Natural killer cell (primary cell): Measurements from ENCODE around the gene FER. TPM values are rescaled to one million over a fixed set of nuclear protein-coding genes. Genes with fewer than 3 reads are reported as not detected.

Experiments
- ATAC-seq, 3 donors: fragments of 150-1000 bp in 2 of 3; fragments of 200-7000 bp in 1 of 3; cut with Tn5 transposase; 1 replicate in 1 of 3; 2 replicates in 2 of 3; pipeline ENCODE4 v1.10.0; 2021; ENCODE audit warnings: mild to moderate bottlenecking in 2 of 3, moderate library complexity in 2 of 3
- DNase-seq, 2 donors: peaks; one replicate each; pipeline versions ENCODE4 v3.0.0 to v3.0.0-alpha.2; 2013 to 2021; ENCODE audit warnings: mixed read lengths in 1 of 2
- H3K27ac ChIP-seq: one replicate; pipeline ENCODE4 v1.5.1; 2013; ENCODE audit warnings: mild to moderate bottlenecking, low read length
- H3K27me3 ChIP-seq: one replicate; pipeline ENCODE4 v1.6.1; 2013; ENCODE audit warnings: low read length; ENCODE audit not compliant: control insufficient read depth, insufficient read depth
- H3K36me3 ChIP-seq: one replicate; pipeline ENCODE4 v1.6.1; 2013; ENCODE audit warnings: low read length; ENCODE audit not compliant: control insufficient read depth, insufficient read depth
- H3K4me1 ChIP-seq: one replicate; pipeline ENCODE4 v1.6.1; 2013; ENCODE audit warnings: low read length; ENCODE audit not compliant: control insufficient read depth, insufficient read depth
- H3K4me3 ChIP-seq: one replicate; pipeline ENCODE4 v1.5.1; 2013; ENCODE audit warnings: low read length
- H3K9me3 ChIP-seq: one replicate; pipeline ENCODE4 v1.6.1; 2013; ENCODE audit warnings: low read length; ENCODE audit not compliant: control insufficient read depth, insufficient read depth
- H3K27ac Mint-ChIP-seq, 2 donors: one replicate each; pipeline ENCODE4 v1.8.0; 2022; ENCODE audit warnings: mild to moderate bottlenecking in 2 of 2, mixed read lengths in 2 of 2, moderate library complexity in 1 of 2
- H3K27me3 Mint-ChIP-seq, 2 donors: one replicate each; pipeline ENCODE4 v1.8.0; 2022; ENCODE audit warnings: low read depth in 2 of 2, mixed read lengths in 2 of 2
- H3K36me3 Mint-ChIP-seq: one replicate; pipeline ENCODE4 v1.8.0; 2022; ENCODE audit warnings: mixed read lengths
- H3K4me1 Mint-ChIP-seq, 2 donors: one replicate each; pipeline ENCODE4 v1.8.0; 2022; ENCODE audit warnings: mixed read lengths in 2 of 2
- H3K4me3 Mint-ChIP-seq: one replicate; pipeline ENCODE4 v1.8.0; 2022; ENCODE audit warnings: mild to moderate bottlenecking, moderate library complexity, mixed read lengths
- H3K9me3 Mint-ChIP-seq, 2 donors: one replicate each; pipeline ENCODE4 v1.8.0; 2022; ENCODE audit warnings: mixed read lengths in 2 of 2
- WGBS: methylation state at CpG from one replicate; pipeline ENCODE4 v1.1.7; 2013; ENCODE audit warnings: missing lambda C conversion rate; ENCODE audit not compliant: insufficient coverage; 5-methylcytosine and 5-hydroxymethylcytosine counted together
- intact Hi-C: fragments of 100-400 bp; cut with micrococcal nuclease; formaldehyde crosslinking; loops from one replicate; pipeline ENCODE4 v1.14.2; 2022
- total RNA-seq, 4 donors: library from RNA; stranded (reverse); fragments of 120-200 nt in 1 of 4; gene quantifications; one replicate each; pipeline versions ENCODE4 v1.2.3 to v1.2.4, GENCODE V29; 2013 to 2022
- TF ChIP-seq, protein P1 (sequence below): fragments of 200-600 bp; IDR thresholded peaks from one replicate; pipeline ENCODE4 v1.8.0; 2022; ENCODE audit warnings: antibody characterized with exemption

Gene FER
- total RNA-seq, 3 donors from 2014 or later (not counting 1 experiment from before 2014, with no cell fraction given) = 17.3 to 25.2 (median 19.4) TPM

DNA sequence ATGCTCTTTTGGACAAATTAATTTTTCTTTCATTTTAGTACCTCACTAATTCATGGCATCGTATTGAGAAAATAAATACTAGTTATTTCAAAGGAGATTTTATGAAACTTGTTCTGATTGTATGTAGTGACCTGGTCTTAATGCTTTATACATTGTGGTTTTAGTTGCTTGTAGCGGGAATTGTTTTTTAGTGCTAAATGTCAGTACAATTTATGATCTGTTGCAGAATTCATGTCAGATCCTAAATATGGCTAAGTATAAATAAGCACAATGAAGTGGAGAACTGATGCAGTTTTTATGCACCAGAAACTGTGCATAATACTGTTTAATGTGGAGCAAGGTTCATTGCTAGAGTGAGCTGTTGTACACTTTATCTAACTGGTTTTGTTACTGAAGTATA lies 353.3 kb downstream of the FER start:
- Mint-ChIP-seq H3K9me3 (no peaks in the 10 kb centered on the region), H3K27ac (no peak overlapping the region), H3K4me3 (no peak overlapping the region), H3K27me3 (no peaks in the 10 kb centered on the region), H3K4me1 (no peaks in the 10 kb centered on the region), H3K36me3 (no peaks in the 10 kb centered on the region)
- TF ChIP-seq, protein P1, sequence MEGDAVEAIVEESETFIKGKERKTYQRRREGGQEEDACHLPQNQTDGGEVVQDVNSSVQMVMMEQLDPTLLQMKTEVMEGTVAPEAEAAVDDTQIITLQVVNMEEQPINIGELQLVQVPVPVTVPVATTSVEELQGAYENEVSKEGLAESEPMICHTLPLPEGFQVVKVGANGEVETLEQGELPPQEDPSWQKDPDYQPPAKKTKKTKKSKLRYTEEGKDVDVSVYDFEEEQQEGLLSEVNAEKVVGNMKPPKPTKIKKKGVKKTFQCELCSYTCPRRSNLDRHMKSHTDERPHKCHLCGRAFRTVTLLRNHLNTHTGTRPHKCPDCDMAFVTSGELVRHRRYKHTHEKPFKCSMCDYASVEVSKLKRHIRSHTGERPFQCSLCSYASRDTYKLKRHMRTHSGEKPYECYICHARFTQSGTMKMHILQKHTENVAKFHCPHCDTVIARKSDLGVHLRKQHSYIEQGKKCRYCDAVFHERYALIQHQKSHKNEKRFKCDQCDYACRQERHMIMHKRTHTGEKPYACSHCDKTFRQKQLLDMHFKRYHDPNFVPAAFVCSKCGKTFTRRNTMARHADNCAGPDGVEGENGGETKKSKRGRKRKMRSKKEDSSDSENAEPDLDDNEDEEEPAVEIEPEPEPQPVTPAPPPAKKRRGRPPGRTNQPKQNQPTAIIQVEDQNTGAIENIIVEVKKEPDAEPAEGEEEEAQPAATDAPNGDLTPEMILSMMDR = no peak
- H3K4me1 ChIP-seq = no peaks in the 10 kb centered on the region
- H3K27ac ChIP-seq = no peak overlapping the region
- no peaks in the 10 kb centered on the region for H3K9me3 ChIP-seq
- WGBS = 94% methylated on average over 1 of the region's 2 CpGs
- H3K36me3 ChIP-seq = no peaks in the 10 kb centered on the region
- intact Hi-C loops = no loop called here
- DNase-seq (no peak), ATAC-seq (no peak)
- no peaks in the 10 kb centered on the region for H3K27me3 ChIP-seq
- no peak overlapping the region for H3K4me3 ChIP-seq

GRCh38 chr5:109102096-109102690 lies 354.5 kb downstream of the FER start:
- intact Hi-C loops = no loop called here
- Histone ChIP-seq H3K27ac (no peak overlapping the region), H3K27me3 (no peaks in the 10 kb centered on the region), H3K4me3 (no peak overlapping the region), H3K9me3 (no peaks in the 10 kb centered on the region), H3K36me3 (no peaks in the 10 kb centered on the region), H3K4me1 (no peaks in the 10 kb centered on the region)
- WGBS = 100% methylated on average over 4 of the region's 4 CpGs
- ATAC-seq (no peak), DNase-seq (no peak)
- TF ChIP-seq, protein P1 = no peak
- Mint-ChIP-seq H3K36me3 (no peaks in the 10 kb centered on the region), H3K4me1 (no peaks in the 10 kb centered on the region), H3K9me3 (no peaks in the 10 kb centered on the region), H3K27me3 (no peaks in the 10 kb centered on the region), H3K27ac (no peak overlapping the region), H3K4me3 (no peak overlapping the region)

DNA sequence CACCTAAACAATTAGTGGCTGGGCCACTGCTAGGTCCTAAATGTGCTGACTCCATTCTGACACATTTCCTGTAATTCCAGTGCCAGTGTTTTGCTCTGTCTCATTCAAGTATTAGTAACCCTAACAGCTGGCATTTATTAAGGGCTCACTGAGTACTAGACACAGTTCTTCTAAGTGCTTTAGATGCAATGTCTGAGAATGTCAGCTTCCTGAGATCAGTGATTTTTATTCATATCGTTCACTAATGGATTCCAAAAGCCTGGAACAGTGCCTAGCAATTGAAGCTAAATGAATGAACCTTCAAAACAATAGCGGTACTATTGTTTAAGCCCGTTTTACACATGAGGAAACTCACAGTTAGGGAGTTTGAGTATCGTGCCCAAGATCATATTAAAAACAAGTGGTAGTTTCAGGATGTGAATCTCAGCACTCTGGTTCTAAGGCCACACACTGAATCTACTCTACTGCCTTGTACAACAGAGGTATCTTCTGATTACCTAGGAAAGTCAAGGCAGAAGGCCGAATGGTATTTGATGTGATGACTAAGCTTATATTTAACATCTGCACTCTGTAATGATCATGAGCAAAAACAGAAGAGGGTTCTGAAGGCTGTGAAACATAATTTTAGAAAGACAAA lies 358.1 kb downstream of the FER start:
- 75% methylated on average over 5 of the region's 5 CpGs for WGBS

More for the DNA sequence above, 358.1 kb downstream of the FER start:
- intact Hi-C loops = no loop called here
- Histone ChIP-seq H3K9me3 (no peaks in the 10 kb centered on the region), H3K27ac (no peak overlapping the region), H3K4me1 (no peaks in the 10 kb centered on the region), H3K27me3 (no peaks in the 10 kb centered on the region), H3K36me3 (no peaks in the 10 kb centered on the region), H3K4me3 (no peak overlapping the region)
- H3K4me1 Mint-ChIP-seq = no peaks in the 10 kb centered on the region
- no peak overlapping the region for H3K4me3 Mint-ChIP-seq
- no peaks in the 10 kb centered on the region for H3K36me3 Mint-ChIP-seq
- ATAC-seq (no peak), DNase-seq (no peak)
- peaks cover 0 to 3% of the 10 kb centered on the region in 2 donors for H3K9me3 Mint-ChIP-seq
- H3K27me3 Mint-ChIP-seq = no peaks in the 10 kb centered on the region
- no peak overlapping the region for H3K27ac Mint-ChIP-seq
- TF ChIP-seq, protein P1 = no peak
